Activated naive CD8-positive, alpha-beta T cell treated with anti-CD3 and anti-CD28 coated beads, Interleukin-2, amount 10 ng/mL, durations not matched to agents 7 days and 5 days (primary cell): Measurements from ENCODE around the gene RRM1. TPM values are rescaled to one million over a fixed set of nuclear protein-coding genes. Genes with fewer than 3 reads are reported as not detected.
A peak's percentile ranks its signal among the peaks of the same experiment; 100 is the strongest.
"Not testable (repeated sequence)": the region's sequence is repeated elsewhere in the genome, so short reads cannot be mapped to it uniquely, and the experiment has no call there.

Experiments used
- ATAC-seq: fragments of 150-1000 bp; cut with Tn5 transposase; one replicate; pipeline ENCODE4 v1.10.0; 2021; ENCODE audit warnings: low read depth, moderate library complexity
- POLR2A ChIA-PET: fragments of 350-600 bp; sonication (Branson Sonifier 250); formaldehyde crosslinking; loops from one replicate; lab custom pipeline; 2021; ENCODE audit warnings: antibody characterized with exemption; lab: Charles Lee
- DNase-seq: peaks from one replicate; pipeline ENCODE4 v3.0.0; 2021
- H3K27ac Mint-ChIP-seq: one replicate; pipeline ENCODE4 v1.8.0; 2022; ENCODE audit warnings: mild to moderate bottlenecking, mixed read lengths
- H3K27me3 Mint-ChIP-seq: one replicate; pipeline ENCODE4 v1.8.0; 2022; ENCODE audit warnings: mild to moderate bottlenecking, moderate library complexity, mixed read lengths
- H3K36me3 Mint-ChIP-seq: one replicate; pipeline ENCODE4 v1.8.0; 2021; ENCODE audit warnings: mild to moderate bottlenecking, mixed read lengths
- H3K4me1 Mint-ChIP-seq: one replicate; pipeline ENCODE4 v1.8.0; 2021; ENCODE audit warnings: mixed read lengths
- H3K4me3 Mint-ChIP-seq: one replicate; pipeline ENCODE4 v1.8.0; 2022; ENCODE audit warnings: mild to moderate bottlenecking, moderate library complexity, mixed read lengths
- H3K9me3 Mint-ChIP-seq: one replicate; pipeline ENCODE4 v1.8.0; 2021; ENCODE audit warnings: mixed read lengths
- total RNA-seq, 2 experiments: library from RNA; stranded (reverse); gene quantifications; one replicate each; pipeline ENCODE4 v1.2.3, GENCODE V29; 2021

RRM1 gene
- 100 to 1,000 TPM; 126 to 130 TPM for total RNA-seq

DNA sequence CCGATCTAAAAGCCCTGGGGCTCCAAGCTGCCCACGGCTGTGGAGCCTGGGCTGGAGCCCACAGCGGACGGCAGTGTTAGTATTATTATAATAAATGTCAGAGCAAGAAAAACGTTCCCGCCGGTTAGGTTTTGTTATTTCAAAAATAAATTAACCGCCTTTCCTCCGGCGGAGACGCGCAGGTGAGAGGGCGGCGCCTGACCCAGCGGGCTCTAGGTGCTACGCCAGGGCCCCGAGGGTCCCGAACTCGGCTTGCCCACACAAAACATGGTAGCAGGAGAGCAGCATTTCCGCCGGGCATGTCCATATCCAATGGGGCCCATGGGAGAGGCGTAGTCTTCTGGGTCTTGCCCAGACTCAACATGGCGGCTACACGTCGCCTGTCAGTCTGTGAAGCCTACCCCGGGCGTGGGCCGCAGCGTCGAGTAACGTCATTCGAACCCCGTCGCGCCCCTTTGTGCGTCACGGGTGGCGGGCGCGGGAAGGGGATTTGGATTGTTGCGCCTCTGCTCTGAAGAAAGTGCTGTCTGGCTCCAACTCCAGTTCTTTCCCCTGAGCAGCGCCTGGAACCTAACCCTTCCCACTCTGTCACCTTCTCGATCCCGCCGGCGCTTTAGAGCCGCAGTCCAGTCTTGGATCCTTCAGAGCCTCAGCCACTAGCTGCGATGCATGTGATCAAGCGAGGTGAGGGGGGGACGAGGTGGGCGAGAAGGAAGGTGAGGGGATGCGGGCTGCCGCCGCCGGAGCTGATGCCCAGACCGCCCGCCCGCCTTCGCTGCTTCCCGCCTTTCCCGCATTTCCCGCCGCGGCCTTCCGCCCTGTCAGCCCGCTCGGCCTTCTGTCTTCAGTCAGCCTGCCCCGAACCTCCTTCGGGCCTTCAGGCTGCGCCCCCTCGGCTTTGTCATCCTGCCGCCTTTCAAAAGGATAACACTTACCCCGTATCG is at the start of gene RRM1:
Gene RRM1, plus strand, starts transcription at position 452 of the 944 bp plus-strand sequence. Its CDS starts 214 bp downstream, at position 666.
- H3K27me3 Mint-ChIP-seq, result no peaks in the 10 kb centered on the region
- peak; percentile 94 for DNase-seq
- no peaks in the 10 kb centered on the region for H3K9me3 Mint-ChIP-seq
- POLR2A ChIA-PET, result interaction anchor here (0.5 to 2.5 kb wide), 6 partner anchors 10 to 286 kb away, joined by 3 to 13 read pairs (median 4); partner anchors contain the start of genes PGAP2, RHOG and STIM1
- H3K4me3 Mint-ChIP-seq, result peak within 1 kb of the TSS; percentile 98
- peaks cover 72% of the 10 kb centered on the region for H3K4me1 Mint-ChIP-seq
- H3K27ac Mint-ChIP-seq, result peak within 1 kb of the TSS; percentile 99
- peak; percentile 93 for ATAC-seq
- peaks cover 48% of the 10 kb centered on the region for H3K36me3 Mint-ChIP-seq

DNA sequence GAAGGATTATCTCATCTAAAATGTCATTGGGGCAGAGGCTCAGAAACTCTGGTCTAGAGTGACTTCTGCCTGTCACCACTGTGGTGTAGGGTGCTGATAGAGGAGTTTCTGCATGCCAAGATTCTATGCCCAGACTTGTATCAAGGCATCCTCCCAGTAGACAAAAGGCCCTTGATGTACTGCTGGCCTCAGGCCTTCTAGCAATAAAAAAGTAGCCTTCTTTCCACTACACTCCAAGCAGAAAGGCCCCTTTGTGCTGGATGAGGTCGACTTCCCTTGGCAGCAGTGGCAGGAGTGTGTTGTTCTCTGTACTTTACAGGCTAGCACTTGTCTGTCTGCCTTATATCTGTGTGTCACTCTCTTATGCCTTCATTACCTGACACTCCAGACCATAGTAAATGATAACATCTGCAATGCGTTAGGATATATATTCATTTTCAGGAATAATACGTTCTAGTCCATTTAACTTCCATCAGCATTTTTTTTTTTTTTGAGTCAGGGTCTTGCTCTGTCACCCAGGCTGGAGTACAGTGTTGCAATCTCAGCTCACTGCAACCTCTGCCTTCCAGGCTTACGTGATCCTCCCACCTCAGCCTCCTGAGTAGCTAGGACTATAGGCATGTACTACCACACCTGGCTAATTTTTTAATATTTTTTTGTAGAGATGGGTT is 49.5 kb upstream of the RRM1 start:
- no peaks in the 10 kb centered on the region for H3K27me3 Mint-ChIP-seq
- POLR2A ChIA-PET, result no interaction called here
- H3K4me3 Mint-ChIP-seq, result no peak overlapping the region
- ATAC-seq (no peak), DNase-seq (no peak)
- peaks cover 2% of the 10 kb centered on the region for H3K9me3 Mint-ChIP-seq
- H3K36me3 Mint-ChIP-seq, result peaks cover 17% of the 10 kb centered on the region
- peaks cover 12% of the 10 kb centered on the region for H3K4me1 Mint-ChIP-seq
- H3K27ac Mint-ChIP-seq, result no peak overlapping the region

DNA sequence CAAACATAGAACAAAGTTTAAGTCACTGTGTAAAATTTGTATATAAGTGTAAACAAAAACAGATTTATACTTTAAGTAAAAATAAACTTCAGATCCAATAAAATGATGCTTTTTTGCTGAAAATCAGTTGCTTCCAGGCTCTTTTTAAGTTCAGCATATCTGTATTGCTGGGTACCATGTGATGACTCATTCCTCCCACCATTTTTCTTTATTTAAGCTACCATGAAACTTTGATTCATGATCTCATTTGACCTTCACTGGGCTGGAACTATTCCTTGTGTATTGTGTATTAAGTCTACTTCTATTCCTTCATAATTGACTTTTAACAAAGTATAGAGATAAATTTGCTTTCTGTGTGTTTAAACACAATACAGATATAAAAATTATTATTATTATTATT is 46.3 kb upstream of the RRM1 start:
- DNase-seq (no peak), ATAC-seq (no peak)
- H3K36me3 Mint-ChIP-seq, result peaks cover 28% of the 10 kb centered on the region
- H3K4me3 Mint-ChIP-seq, result no peak overlapping the region
- H3K27ac Mint-ChIP-seq, result no peak overlapping the region
- no peaks in the 10 kb centered on the region for H3K27me3 Mint-ChIP-seq
- POLR2A ChIA-PET, result no interaction called here
- H3K4me1 Mint-ChIP-seq, result peaks cover 8% of the 10 kb centered on the region
- peaks cover 1% of the 10 kb centered on the region for H3K9me3 Mint-ChIP-seq

DNA sequence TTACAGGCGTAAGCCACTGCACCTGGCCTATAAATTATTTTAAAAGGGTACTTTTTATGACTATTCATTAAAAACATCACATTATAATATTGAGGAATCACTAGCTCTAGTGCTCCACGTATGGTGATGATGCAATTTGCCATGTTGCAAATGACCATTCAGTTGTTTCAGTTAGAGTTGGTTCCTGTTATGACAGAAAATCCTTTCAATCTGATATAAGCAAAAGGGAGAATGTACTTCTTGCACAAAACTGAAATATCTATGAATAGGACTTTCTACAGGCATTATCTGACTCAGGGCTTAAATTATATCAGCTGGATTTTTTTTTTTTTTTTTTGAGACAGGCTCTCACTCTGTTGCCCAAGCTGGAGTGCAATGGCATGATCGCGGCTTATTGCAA is 45.6 kb upstream of the RRM1 start:
- peaks cover 28% of the 10 kb centered on the region for H3K36me3 Mint-ChIP-seq
- POLR2A ChIA-PET, result no interaction called here
- no peak overlapping the region for H3K27ac Mint-ChIP-seq
- no peaks in the 10 kb centered on the region for H3K27me3 Mint-ChIP-seq
- peaks cover 1% of the 10 kb centered on the region for H3K9me3 Mint-ChIP-seq
- H3K4me3 Mint-ChIP-seq, result no peak overlapping the region
- DNase-seq (no peak), ATAC-seq (no peak)
- peaks cover 6% of the 10 kb centered on the region for H3K4me1 Mint-ChIP-seq

DNA sequence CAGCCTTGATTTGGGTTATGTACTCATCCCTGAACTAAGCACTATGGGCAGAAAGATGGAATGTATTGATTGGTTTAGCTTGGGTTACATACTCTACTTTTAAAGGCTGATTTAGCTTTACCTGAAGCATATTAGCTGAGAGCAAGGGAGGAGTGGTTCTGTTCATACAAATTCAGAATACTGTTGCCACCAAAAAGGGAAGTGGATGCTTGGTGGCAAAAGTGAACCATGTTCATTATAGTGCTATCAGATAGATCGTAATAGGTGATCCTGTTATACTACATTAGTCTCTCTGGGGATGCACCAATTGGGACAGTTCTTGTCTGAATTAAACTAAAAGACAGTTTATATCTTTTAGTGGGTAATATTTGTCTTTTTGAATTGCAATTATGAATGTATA is 44.5 kb upstream of the RRM1 start:
- Mint-ChIP-seq H3K36me3 (peaks cover 31% of the 10 kb centered on the region), H3K27me3 (no peaks in the 10 kb centered on the region), H3K4me1 (no peaks in the 10 kb centered on the region), H3K4me3 (no peak overlapping the region), H3K9me3 (peaks cover 1% of the 10 kb centered on the region), H3K27ac (no peak overlapping the region)
- DNase-seq, result no peak
- no peak for ATAC-seq
- POLR2A ChIA-PET, result no interaction called here

DNA sequence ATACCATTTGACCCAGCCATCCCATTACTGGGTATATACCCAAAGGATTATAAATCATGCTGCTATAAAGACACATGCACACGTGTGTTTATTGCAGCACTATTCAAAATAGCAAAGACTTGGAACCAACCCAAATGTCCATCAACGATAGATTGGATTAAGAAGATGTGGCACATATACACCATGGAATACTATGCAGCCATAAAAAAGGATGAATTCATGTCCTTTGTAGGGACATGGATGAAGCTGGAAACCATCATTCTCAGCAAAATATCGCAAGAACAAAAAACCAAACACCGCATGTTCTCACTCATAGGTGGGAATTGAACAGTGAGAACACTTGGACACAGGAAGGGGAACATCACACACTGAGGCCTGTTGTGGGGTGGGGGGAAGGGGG is 41.4 kb upstream of the RRM1 start:
- H3K9me3 Mint-ChIP-seq, H3K27ac Mint-ChIP-seq, DNase-seq, POLR2A ChIA-PET, H3K4me3 Mint-ChIP-seq, ATAC-seq, H3K27me3 Mint-ChIP-seq: not testable (repeated sequence)
- peaks cover 11% of the 10 kb centered on the region for H3K4me1 Mint-ChIP-seq
- H3K36me3 Mint-ChIP-seq, result peaks cover 47% of the 10 kb centered on the region

DNA sequence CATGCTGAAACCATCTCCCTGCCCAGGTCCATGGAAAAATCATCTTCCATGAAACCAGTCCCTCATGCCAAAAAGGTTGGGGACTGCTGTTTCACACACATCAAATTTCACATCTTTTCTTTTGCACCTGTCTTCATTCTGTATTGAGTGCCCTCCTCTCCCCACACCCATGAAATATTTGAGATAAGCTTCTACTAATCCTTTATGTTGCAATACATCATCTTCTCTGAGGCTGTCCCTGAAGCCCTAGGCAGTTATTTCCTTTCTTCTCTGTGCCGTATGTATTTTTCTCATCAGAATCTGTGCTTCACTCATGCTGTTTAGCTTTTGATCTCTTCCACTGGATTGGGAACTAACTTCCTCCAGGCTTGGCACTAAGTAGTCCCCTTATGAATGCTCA is 40.0 kb upstream of the RRM1 start:
- Mint-ChIP-seq H3K4me1 (peaks cover 14% of the 10 kb centered on the region), H3K9me3 (peaks cover 1% of the 10 kb centered on the region), H3K27me3 (no peaks in the 10 kb centered on the region), H3K4me3 (no peak overlapping the region), H3K27ac (no peak overlapping the region), H3K36me3 (peaks cover 50% of the 10 kb centered on the region)
- ATAC-seq (no peak), DNase-seq (no peak)
- POLR2A ChIA-PET, result no interaction called here

DNA sequence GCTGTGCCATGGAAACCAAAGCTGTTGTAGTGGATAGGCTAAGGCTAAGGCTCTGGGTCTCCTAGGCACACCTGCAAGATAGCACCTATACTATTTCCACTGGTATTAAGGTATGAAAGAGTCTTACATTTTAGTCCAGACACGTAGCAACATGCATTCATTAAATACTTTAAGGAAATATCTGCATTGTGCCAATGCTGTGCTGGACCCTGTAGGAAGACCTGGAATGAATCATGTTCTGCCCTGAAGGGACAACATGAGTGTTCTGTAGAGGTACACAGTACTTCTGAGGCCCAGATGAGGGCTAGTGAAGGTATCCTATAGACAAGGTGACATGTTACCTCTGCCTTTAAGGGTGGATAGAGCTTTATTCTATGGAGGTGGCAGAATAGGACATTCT is 35.2 kb upstream of the RRM1 start:
- H3K27ac Mint-ChIP-seq, result no peak overlapping the region
- DNase-seq (no peak), ATAC-seq (no peak)
- H3K4me3 Mint-ChIP-seq, result no peak overlapping the region
- H3K27me3 Mint-ChIP-seq, result no peaks in the 10 kb centered on the region
- H3K4me1 Mint-ChIP-seq, result peaks cover 17% of the 10 kb centered on the region
- POLR2A ChIA-PET, result no interaction called here
- H3K36me3 Mint-ChIP-seq, result peaks cover 42% of the 10 kb centered on the region
- no peaks in the 10 kb centered on the region for H3K9me3 Mint-ChIP-seq

DNA sequence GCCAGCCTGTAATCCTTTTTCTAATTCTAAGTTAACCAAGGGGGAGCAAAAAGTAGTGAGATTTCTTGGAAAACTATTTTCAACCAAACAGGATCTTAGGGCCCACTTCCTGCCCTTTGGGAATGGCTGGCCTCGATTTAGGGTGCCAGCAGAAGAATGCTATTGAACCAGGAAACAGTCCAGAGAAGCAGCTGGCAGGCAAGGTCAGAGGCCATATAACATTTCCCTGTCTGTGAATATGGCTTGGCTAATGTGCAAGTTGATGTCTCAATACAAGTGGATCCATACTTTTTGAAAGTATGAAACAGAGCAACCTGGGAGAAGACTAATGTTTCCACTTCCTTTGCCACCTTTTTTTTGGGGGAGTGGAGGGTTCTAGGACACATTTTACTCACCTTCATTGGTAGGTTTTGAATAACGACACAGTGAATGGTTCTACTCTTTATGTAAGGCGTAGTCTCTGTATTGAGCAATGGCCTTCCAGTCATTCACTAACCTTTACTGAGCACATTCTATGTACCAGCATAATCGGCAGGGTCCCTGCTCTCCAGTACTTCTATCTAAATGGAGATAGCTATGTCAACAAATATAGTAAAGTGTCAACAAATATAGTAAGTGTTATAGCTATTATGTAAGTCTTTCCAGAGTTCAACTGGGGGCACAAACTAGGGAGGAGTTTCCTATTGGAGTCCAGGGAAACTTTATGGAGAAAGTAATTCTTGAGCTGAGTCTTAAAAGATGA is 34.2 kb upstream of the RRM1 start:
- DNase-seq, result no peak
- H3K27me3 Mint-ChIP-seq, result no peaks in the 10 kb centered on the region
- H3K27ac Mint-ChIP-seq, result no peak overlapping the region
- H3K36me3 Mint-ChIP-seq, result peaks cover 37% of the 10 kb centered on the region
- peaks cover 22% of the 10 kb centered on the region for H3K4me1 Mint-ChIP-seq
- no peak overlapping the region for H3K4me3 Mint-ChIP-seq
- H3K9me3 Mint-ChIP-seq, result no peaks in the 10 kb centered on the region
- no peak for ATAC-seq
- POLR2A ChIA-PET, result interaction anchor here (0.5 kb wide), 1 partner anchor 50 kb away, joined by 4 read pairs; no protein-coding TSS in a partner anchor

DNA sequence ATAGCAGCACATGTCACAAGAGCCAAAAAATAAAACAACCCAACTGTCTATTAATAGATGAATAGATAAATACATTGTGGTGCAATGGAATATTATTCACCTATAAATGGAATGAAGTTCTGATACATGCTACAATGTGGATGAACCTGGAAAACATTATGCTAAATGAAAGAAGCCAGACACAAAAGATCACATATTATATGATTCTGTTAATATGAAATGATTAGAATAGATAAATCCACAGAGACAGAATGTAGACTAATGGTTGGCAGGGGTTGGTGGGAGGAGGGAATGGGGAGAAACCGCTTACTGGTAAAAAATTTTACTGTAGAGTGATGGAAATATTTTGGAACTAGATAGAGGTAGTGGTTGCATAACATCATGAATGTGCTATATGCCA is 32.9 kb upstream of the RRM1 start:
- peaks cover 31% of the 10 kb centered on the region for H3K36me3 Mint-ChIP-seq
- H3K27ac Mint-ChIP-seq, result no peak overlapping the region
- H3K27me3 Mint-ChIP-seq, result no peaks in the 10 kb centered on the region

DNA sequence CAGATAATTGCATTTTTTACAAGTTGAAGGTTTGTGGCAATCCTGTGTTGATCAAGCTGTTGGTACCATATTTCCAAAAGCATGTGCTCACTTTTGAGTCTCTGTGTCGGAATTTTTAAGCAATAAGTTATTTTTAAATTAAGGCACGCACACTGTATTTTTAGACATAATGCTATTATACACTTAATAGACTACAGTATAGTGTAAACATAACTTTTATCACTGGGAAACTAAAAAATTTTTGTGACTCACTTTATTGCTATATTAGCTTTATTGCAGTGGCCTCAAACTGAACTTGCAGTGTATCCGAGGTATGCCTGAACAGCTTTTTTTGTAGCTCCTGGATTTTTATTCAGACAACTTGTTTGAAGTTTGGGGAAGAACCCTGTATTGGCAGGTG is 31.3 kb upstream of the RRM1 start:
- Mint-ChIP-seq H3K36me3 (peaks cover 33% of the 10 kb centered on the region), H3K4me1 (peaks cover 27% of the 10 kb centered on the region), H3K27me3 (no peaks in the 10 kb centered on the region), H3K27ac (no peak overlapping the region), H3K4me3 (no peak overlapping the region), H3K9me3 (no peaks in the 10 kb centered on the region)
- POLR2A ChIA-PET, result no interaction called here
- DNase-seq (no peak), ATAC-seq (no peak)

More for the DNA sequence above, 32.9 kb upstream of the RRM1 start:
- no peak for DNase-seq
- no peak for ATAC-seq
- no peak overlapping the region for H3K4me3 Mint-ChIP-seq
- H3K4me1 Mint-ChIP-seq, result peaks cover 29% of the 10 kb centered on the region
- POLR2A ChIA-PET, result no interaction called here
- no peaks in the 10 kb centered on the region for H3K9me3 Mint-ChIP-seq

DNA sequence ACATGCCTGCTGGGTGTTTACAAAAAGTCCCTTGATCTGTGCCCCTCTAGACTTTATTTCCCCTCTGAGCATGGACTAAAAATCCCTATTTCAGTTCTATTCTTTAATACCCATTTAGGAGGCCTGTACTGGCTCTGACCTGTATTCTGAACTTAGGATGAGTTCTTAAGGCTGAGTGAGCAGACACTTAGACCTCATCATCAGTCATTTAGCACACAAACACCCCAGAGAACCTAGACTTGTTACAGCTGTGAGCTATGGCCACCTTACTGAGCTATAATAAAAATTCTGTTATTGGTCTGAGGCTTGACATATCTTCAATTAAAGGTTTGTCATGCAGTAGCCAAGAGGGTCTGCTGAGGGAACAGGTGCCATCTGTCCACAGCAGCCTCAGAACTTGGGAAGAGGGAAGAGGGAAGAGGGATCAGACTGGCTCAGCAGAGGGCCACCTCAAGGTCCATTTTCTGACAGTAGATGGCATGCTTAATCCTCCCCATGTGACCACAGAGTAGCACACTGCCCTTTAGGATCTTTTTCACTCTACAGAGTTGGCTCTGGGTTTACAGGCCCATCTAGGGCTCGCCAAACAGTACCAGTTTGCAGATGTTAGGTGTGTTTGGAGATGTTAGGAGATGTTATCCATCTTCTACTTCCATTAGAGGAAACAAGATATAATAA is 30.2 kb upstream of the RRM1 start:
- ATAC-seq, result no peak

More for the DNA sequence above, 30.2 kb upstream of the RRM1 start:
- peaks cover 35% of the 10 kb centered on the region for H3K4me1 Mint-ChIP-seq
- H3K27me3 Mint-ChIP-seq, result no peaks in the 10 kb centered on the region
- DNase-seq, result no peak
- no peak overlapping the region for H3K4me3 Mint-ChIP-seq
- H3K9me3 Mint-ChIP-seq, result no peaks in the 10 kb centered on the region
- peaks cover 28% of the 10 kb centered on the region for H3K36me3 Mint-ChIP-seq
- POLR2A ChIA-PET, result interaction anchor here (1.5 kb wide), 1 partner anchor 210 kb away, joined by 3 read pairs; no protein-coding TSS in a partner anchor
- no peak overlapping the region for H3K27ac Mint-ChIP-seq
